ENCODE data around the gene MACROD2. TPM values are rescaled to one million over a fixed set of nuclear protein-coding genes. Genes with fewer than 3 reads are reported as not detected.

The MACROD2 gene
- total RNA-seq, 2 donors from 2014 or later = 8.3 to 21.8 TPM

- Histone ChIP-seq H3K4me1 (no peaks in the 10 kb centered on the region), H3K4me3 (no peak overlapping the region), H3K9me3 (no peaks in the 10 kb centered on the region), H3K27ac (no peak overlapping the region), H3K27me3 (no peaks in the 10 kb centered on the region), H3K36me3 (replicated peaks in 1 of 2; ENCODE audit: insufficient read depth in 1 of 2, low read depth in 2 of 2) (no peaks in the 10 kb centered on the region)
- TF ChIP-seq POLR2A (IDR thresholded peaks at IDR 0.05) (no peak), CTCF (IDR thresholded peaks at IDR 0.05) (no peak)
- DNase-seq = no peak
- intact Hi-C loops (cut with DNase I) = no loop called here
- ATAC-seq = no peak
- 36 to 77% methylated on average over 2 of the region's 2 CpGs for WGBS, 2 donors
These were observed 1190.6 kb downstream of the MACROD2 start for GRCh38 chr20:15185913-15186312.

GRCh38 chr20:15187612-15188011 is 1192.3 kb downstream of the MACROD2 start:
- DNase-seq (no peak), ATAC-seq (no peak)
- 51 to 72% methylated on average over 1 of the region's 1 CpG for WGBS, 2 donors
- TF ChIP-seq CTCF (IDR thresholded peaks at IDR 0.05) = no peak
- no peak for TF ChIP-seq POLR2A (IDR thresholded peaks at IDR 0.05)
- Histone ChIP-seq H3K36me3 (replicated peaks in 1 of 2; ENCODE audit: insufficient read depth in 1 of 2, low read depth in 2 of 2) (no peaks in the 10 kb centered on the region), H3K4me3 (no peak overlapping the region), H3K9me3 (no peaks in the 10 kb centered on the region), H3K27me3 (no peaks in the 10 kb centered on the region), H3K4me1 (no peaks in the 10 kb centered on the region), H3K27ac (no peak overlapping the region)
- intact Hi-C loops (cut with DNase I) = no loop called here

GRCh38 chr20:15188415-15188814 is 1193.1 kb downstream of the MACROD2 start:
- Histone ChIP-seq H3K4me1 (no peaks in the 10 kb centered on the region), H3K27me3 (no peaks in the 10 kb centered on the region), H3K36me3 (replicated peaks in 1 of 2; ENCODE audit: insufficient read depth in 1 of 2, low read depth in 2 of 2) (no peaks in the 10 kb centered on the region), H3K4me3 (no peak overlapping the region), H3K27ac (no peak overlapping the region), H3K9me3 (no peaks in the 10 kb centered on the region)
- WGBS, 2 donors = 93 to 96% methylated on average over 3 of the region's 3 CpGs
- TF ChIP-seq POLR2A (IDR thresholded peaks at IDR 0.05) = no peak
- no peak for TF ChIP-seq CTCF (IDR thresholded peaks at IDR 0.05)
- DNase-seq (no peak), ATAC-seq (no peak)
- intact Hi-C loops (cut with DNase I) = no loop called here

- no peak for DNase-seq
- intact Hi-C loops (cut with DNase I) = no loop called here
- ATAC-seq = no peak
- Histone ChIP-seq H3K4me1 (no peaks in the 10 kb centered on the region), H3K4me3 (no peak overlapping the region), H3K27me3 (no peaks in the 10 kb centered on the region), H3K27ac (no peak overlapping the region), H3K36me3 (replicated peaks in 1 of 2; ENCODE audit: insufficient read depth in 1 of 2, low read depth in 2 of 2) (no peaks in the 10 kb centered on the region), H3K9me3 (no peaks in the 10 kb centered on the region)
- 65 to 70% methylated on average over 4 of the region's 4 CpGs for WGBS, 2 donors
- TF ChIP-seq CTCF (IDR thresholded peaks at IDR 0.05) (no peak), POLR2A (IDR thresholded peaks at IDR 0.05) (no peak)
These were observed 1195.9 kb downstream of the MACROD2 start for GRCh38 chr20:15191082-15191723.

- Histone ChIP-seq H3K4me1 (no peaks in the 10 kb centered on the region), H3K4me3 (no peak overlapping the region), H3K27ac (no peak overlapping the region), H3K36me3 (replicated peaks in 1 of 2; ENCODE audit: insufficient read depth in 1 of 2, low read depth in 2 of 2) (no peaks in the 10 kb centered on the region), H3K9me3 (no peaks in the 10 kb centered on the region), H3K27me3 (no peaks in the 10 kb centered on the region)
- DNase-seq (no peak), ATAC-seq (no peak)
- TF ChIP-seq POLR2A (IDR thresholded peaks at IDR 0.05) = no peak
- no peak for TF ChIP-seq CTCF (IDR thresholded peaks at IDR 0.05)
- intact Hi-C loops (cut with DNase I) = no loop called here
- WGBS, 2 donors = 87 to 94% methylated on average over 4 of the region's 4 CpGs
These were observed 1200.1 kb downstream of the MACROD2 start for GRCh38 chr20:15195378-15195777.

All from body of pancreas (tissue), 4 donors.